NOMO-1 treated with dmso at 0.1 percent for 144 hours (cell line): Measurements from ENCODE around the gene STX12.
"Not testable (repeated sequence)": the region's sequence is repeated elsewhere in the genome, so short reads cannot be mapped to it uniquely, and the experiment has no call there.

Source experiments
- DNase-seq: peaks from one replicate; lab custom pipeline; 2025; ENCODE audit not compliant: unreplicated experiment; lab: John Stamatoyannopoulos, UW

The STX12 gene

GRCh38 chr1:27864264-27864895, 91.4 kb downstream of the STX12 start:
- DNase-seq = peak; percentile 57

GRCh38 chr1:27865821-27866220, 92.8 kb downstream of the STX12 start:
- DNase-seq = no peak

DNA sequence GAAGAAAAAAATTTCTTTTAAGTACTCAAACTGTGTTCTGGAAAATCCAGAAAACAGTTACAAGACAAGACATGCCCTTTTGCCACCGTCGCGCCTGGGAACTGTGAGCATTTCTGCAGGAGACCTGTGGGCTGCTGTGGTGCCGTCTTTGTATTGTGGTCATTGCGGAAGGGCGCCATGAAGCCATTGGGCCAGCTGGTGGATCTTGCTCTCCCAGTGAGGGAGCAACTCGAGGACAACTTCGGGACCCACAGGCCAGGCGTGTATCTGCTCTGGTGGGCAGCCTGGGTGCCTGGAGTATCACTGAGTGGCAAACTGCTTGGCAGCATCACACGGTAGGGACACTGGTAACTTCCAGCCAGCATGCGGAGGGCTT, 95.5 kb downstream of the STX12 start:
- DNase-seq = no peak

DNA sequence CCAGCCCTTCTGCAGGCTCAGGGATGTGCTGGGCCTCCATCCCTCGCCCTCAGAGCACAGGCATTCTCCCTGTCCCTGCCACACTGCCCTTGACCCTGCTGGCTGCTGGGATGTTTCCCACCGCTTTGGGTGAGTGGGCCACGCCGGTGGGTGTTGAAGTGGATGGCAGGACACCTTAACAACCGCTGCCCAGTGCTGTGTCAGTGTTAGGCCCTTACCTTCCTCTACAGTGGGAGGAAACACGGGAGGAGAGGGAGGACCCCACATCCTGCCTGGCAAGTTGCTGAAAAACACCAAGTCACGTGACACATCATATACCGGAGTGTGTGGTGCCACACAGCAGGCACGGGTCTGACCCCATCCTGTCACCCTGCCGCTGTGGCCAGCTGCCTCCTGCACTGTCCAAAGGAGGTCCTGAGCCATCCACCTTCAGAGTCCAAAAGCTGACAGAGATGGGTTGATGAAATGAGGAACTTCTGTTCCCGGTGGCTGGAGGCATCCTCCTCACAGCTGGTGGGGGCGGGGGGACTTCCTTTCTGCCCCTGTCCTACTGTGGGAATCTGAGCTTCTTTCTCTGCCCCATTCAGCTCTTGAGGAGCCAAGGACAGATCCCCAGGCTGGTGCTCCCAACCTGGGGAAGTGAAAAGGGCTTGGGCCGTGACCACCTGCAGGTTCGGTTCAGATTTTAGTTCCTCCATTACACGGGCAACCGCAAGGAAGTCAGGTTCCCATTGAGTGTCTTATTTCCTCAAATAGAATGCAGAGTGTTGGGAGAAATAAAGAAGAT, 96.1 kb downstream of the STX12 start:
- DNase-seq = peak; percentile 37

DNA sequence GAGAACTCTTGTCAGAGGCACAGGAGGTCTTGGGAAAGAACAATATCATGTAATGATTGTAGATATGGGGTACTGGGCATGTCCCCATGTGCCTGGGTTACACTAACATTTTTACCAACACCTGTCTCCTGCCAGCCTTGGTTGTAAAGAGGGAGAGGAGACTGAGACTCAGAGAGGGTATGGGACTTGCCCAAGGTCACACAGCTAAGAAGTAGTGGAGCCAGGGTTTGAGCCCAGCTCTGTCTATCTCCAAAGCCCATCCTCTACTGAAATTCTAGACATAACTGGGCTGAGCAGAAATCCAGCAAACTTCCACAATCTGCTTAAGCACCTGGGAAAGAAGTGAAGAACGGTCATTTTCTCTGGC, 96.7 kb downstream of the STX12 start:
- DNase-seq = no peak

GRCh38 chr1:27871076-27871475, 98.1 kb downstream of the STX12 start:
- DNase-seq = not testable (repeated sequence)

GRCh38 chr1:27872059-27872801, 99.2 kb downstream of the STX12 start, which contains the start of gene THEMIS2:
THEMIS2 (plus strand) TSS chr1:27872544; CDS start chr1:27872572, 28 bp downstream.
- DNase-seq = peak; percentile 22

- no peak for DNase-seq
Observed at GRCh38 chr1:27872802-27873551, 100.0 kb downstream of the STX12 start.

DNA sequence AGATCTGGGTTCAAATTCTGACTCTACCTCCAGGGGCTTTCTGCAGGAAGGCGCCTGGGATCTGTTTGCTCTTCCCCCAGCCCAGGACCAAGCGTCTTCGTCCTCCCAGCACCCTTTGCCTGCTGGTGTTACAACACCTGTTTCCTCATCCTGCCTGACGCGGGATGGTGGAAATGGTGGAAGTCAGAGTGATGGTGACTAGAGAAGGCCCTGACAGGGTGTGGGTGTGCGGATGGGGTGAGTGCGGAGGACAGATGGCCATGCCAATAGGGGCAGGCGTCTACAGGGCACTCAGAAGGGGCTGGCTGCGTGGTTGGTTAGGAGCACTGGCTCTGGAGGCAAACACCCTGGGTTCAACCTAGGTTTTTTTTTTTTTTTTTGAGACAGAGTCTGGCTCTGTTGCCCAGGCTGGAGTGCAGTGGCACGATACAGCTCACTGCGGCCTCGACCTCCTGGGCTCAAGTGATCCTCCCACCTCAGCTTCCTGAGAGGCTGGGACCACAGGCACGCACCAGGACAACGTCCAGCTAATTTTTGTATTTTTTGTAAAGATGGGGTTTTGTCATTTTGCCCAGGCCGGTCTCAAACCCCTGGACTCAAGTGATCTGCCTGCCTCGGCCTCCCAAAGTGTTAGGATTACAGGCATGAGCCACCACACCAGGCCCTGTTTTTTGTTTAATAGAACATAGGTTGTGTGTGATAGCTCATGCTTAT, 100.8 kb downstream of the STX12 start:
- peak; percentile 32 for DNase-seq
